ENCODE data around the gene INAVA. TPM values are rescaled to one million over a fixed set of nuclear protein-coding genes. Genes with fewer than 3 reads are reported as not detected.

INAVA gene, protein sequence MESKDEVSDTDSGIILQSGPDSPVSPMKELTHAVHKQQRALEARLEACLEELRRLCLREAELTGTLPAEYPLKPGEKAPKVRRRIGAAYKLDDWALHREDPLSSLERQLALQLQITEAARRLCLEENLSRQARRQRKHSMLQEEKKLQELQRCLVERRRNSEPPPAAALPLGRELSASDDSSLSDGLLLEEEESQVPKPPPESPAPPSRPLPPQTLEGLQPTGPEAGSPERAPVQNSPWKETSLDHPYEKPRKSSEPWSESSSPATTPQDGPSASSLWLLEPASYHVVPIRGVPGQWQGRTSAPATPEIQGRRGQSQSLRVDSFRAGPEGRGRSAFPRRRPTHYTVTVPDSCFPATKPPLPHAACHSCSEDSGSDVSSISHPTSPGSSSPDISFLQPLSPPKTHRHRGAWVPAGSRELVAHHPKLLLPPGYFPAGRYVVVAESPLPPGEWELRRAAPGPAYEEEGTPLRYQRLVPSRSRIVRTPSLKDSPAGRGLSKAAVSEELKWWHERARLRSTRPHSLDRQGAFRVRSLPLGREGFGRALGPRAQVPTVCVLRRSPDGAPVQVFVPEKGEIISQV
- total RNA-seq = 54.8 TPM

GRCh38 chr1:200894712-200895442 is at the start of gene INAVA:
INAVA (plus strand) TSS chr1:200894900; CDS start chr1:200898401, 3,501 bp downstream.
- peak; percentile 85 for ATAC-seq

- ATAC-seq = no peak
Measured at GRCh38 chr1:200845360-200845759, 49.3 kb upstream of the INAVA start.

DNA sequence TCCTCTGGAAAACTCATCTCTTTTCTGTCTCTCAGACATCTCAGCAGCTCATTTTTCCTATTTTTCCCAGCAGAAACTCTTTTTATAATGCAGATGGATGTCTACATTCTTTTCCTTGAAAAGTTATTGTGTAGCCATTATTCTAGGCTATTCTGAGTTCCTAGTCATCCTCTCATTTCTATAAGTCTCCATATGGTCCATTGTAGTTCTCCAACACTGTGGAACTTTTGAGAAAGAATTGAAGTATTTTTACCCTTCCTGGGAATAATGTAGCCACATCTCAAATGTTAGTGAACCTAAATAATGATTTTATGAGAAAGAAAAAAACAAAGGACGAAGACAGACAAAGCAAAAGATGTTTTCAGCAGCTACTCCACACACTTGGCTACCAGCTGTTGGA is 48.3 kb upstream of the INAVA start:
- no peak for ATAC-seq

GRCh38 chr1:200849430-200849829 is 45.3 kb upstream of the INAVA start:
- ATAC-seq = no peak

DNA sequence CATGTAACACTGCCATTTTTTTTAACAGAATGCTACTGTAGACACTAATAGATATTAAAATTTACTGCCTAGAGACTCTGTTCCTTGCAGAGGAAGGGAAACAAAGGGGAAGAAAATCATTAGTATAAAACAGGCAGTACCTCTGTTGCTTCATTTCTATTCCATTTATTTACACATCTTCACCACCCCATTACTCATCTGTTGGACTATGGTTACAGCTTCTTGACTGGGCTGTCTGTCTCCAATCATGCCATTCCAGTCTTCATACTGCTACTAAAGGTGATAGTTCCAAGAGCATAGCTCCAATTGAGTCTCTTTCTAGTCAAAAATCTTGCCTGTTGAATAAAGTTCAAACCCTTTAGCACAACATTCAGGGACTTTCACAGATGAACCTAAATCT is 44.1 kb upstream of the INAVA start:
- ATAC-seq = peak; percentile 86

DNA sequence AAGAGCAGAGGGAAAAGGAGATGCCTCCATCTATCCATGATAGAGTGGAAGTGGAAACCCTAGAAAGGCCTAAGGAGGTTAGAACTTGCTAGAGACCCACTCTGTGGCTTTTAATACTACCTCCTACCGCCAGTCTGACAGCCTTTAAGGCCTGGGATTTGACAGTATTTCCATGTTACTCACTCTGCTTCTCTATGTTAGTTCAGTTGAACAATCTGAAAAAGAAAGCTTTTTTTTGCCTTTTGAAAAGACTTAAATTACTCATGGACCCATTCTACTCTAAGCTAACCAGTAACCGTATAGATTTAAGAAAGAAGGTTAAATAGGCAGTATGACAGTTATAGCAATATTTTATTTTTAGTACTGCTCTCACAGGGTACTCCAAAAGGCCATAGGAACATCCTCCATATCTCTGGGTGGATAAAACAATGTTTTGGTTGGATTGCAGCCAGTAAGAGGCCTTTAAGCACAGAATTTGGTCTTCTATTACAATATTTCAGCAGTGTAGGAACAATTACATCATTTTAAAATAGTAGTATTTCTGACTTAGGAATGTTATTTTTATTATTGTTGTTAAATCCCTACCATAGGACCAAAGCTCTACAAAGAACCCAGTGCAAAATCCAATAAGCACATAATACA is 37.9 kb upstream of the INAVA start:
- ATAC-seq = no peak

DNA sequence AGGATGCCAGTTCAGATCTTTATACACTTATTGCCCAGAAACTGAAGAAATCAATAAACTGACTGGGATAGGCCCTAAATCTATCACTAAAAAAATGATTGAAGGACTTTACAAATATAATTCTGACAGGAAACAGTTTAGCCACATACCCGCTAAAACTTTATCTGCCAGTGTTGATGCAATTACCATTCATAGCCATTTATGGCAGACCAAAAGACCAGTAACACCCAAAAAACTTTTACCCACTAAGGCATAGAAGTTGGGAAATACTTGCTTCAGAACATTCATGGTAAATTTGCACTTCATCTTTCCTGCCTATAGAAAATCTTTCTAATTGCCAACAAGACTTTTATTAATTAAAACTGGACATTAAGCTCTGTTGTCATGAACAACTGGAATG is 36.9 kb upstream of the INAVA start:
- ATAC-seq = no peak

DNA sequence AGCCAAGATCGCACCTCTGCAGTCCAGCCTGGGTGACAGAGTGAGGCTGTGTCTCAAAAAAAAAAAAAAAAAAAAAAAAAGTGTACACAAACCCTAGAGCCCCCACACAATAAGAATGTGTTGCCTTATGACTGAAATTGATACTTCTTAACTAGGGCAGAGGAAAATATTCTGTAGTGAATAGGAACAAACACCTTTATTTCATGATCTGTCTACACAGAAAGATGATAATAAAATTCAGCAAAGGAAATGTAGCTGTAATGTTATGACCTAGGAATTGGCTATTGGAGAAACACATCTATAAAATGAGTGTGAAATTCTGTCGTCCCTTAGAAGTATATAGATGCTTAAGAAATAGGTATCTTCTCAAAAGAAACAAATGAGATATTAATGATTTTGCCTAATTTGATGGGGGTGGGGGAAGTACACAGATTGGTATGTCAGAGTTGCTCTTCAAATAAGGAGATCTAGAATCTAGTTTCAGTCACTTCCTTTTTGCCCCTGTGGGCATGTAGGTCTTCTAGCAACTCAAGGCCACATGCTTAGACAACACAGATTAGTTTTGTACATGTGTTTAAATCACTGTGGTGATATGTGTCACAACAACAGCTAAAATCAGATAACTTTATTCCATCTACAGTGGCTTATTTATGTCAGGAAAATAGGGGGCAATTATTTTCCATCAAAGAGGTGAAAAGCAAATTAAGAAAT is 32.6 kb upstream of the INAVA start:
- ATAC-seq = no peak

DNA sequence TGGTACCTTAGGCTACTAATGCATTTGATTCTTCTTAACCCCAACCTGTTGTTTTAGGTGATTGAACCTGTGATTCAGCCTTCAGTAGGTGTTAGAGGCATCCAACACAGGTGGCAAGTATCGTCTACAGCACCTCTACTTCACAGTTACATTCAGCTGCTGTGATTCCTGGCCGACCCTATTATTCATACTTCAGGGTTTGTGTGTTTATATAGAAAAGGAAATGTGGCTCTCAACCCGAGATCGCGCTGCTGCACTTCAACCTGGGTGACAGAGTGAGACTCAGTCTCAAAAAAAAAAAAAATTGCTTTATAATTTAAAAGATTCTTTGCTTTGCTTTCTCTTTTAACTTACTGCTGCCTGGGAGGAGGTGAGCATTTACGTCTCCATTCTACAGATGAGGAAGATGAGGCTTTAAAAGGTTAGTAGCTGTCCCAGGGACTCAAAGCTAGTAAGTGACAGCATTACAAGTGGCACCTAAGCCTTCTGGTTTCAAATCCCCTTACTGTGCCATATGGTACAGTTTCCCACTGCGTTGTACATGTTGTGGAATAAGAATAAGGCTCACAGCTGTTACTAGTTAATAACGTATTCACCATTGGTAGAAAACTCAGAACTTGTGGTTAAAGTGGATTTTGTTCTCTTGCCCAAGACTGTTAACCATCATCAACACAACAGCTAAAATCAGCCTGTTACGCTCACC is 31.8 kb upstream of the INAVA start:
- ATAC-seq = no peak

DNA sequence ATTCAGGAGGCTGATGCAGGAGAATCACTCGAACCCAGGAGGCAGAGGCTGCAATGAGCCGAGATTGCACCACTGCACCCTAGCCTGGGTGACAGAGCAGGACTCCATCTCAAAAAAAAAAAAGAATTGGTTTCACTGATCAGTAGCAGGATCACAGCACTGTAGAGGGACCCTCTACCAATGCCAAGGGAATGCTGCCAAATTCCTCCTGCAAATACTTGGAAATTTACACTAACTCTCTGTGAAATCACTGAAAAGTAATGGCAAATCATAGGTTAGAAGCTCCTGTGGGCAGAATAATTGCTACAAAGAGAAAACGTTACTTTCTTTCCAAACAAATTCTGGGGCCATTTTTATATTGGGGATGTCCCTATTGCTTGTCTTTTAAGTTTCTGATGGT is 28.6 kb upstream of the INAVA start:
- no peak for ATAC-seq

GRCh38 chr1:200866521-200866920 is 28.2 kb upstream of the INAVA start:
- ATAC-seq = peak; percentile 41

DNA sequence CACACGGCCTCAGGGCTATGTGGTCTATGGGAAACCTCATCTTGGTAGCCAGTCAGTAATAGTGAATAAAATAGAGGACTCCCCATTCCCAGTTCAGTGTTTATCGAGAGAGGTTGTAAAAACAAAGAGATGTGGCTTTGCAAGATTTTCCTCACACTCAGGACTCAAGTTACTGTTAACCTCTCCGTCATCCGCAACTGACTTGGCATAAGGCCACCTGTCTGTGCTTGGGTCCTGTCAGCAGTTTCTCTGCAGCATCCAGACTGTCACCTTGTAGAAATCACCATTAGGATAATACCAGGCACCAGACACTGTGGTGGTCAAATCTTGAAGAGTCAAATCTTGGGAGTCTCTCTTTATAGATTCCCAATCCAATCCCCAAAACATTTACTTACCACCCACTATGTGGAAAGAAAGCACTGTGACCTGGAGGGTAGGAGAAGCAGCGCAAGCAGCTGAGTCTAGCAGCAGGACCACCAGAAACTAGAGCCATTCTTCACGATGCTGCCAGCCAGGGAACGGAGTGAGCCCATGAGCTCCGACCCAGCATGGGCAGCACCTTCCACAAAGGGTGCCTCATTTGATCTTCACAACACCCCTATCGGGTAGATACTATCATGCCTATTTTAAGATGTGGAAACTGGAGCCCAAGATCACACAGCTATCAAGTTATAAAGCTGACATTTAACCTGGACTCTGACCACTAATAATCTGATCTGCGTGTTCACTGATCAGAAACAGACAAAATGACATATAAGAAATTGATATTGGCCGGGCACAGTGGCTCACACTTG is 27.5 kb upstream of the INAVA start:
- ATAC-seq = no peak

DNA sequence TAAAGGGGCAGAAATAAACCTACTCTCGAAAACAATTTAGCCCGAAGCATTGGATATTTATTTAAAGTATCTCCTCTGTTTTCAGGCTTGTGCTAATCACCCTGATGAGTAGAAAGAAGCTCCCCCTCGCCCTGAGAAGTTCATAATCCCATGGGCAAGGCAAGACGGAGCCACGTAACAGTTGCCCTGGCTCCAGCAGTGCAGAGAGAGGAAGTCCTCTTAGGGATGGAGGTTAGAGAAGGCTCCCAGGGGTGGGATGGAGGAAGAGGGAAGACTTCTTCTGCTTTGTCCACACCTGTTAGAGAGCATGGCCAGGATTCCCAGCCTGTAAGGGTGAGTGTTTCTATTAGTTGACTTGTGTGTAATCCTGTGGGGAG is 25.3 kb upstream of the INAVA start:
- no peak for ATAC-seq

GRCh38 chr1:200869753-200870391 is 24.8 kb upstream of the INAVA start:
- peak; percentile 31 for ATAC-seq

- ATAC-seq = peak; percentile 42
Measured at GRCh38 chr1:200872446-200873115, 22.1 kb upstream of the INAVA start, which contains the start of gene GPR25. GPR25 (plus strand) TSS chr1:200872981; CDS start chr1:200873038, 57 bp downstream.

GRCh38 chr1:200873116-200873670 is 21.5 kb upstream of the INAVA start:
- peak; percentile 34 for ATAC-seq

- peak; percentile 6 for ATAC-seq
Measured at GRCh38 chr1:200873671-200874397, 20.9 kb upstream of the INAVA start.

GRCh38 chr1:200874694-200875093 is 20.0 kb upstream of the INAVA start:
- ATAC-seq = no peak

DNA sequence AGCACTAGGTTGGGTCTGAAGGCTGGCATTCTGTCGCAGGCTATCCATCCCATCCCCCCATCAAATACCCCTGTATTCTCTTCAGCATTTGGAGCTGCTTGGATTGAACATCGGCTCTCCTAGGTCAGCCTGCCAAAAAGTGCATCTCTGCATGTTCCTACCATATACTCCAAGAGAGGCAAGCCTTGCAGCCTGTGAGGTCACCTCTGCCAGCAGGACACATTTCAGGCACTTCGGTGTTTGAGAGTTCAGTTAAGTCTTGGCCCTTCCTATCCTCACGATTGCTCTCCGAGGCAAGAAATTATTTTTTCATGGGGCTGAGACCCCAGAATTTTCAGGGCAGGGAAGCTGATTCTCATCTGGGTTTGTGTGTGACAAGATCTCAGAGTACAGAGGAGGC is 19.3 kb upstream of the INAVA start:
- no peak for ATAC-seq

All from esophagus mucosa (tissue), 1 donor.